ENCODE measurements around the gene CCDC107. TPM values are rescaled to one million over a fixed set of nuclear protein-coding genes. Genes with fewer than 3 reads are reported as not detected.
"Not testable (repeated sequence)": the region's sequence is repeated elsewhere in the genome, so short reads cannot be mapped to it uniquely, and the experiment has no call there.

CCDC107 gene
- total and polyA plus RNA-seq, 2 of the 13 experiments (the other 11 are each of a cell fraction or from before 2014, with no cell fraction given), result 7.1 to 15.2 TPM

DNA sequence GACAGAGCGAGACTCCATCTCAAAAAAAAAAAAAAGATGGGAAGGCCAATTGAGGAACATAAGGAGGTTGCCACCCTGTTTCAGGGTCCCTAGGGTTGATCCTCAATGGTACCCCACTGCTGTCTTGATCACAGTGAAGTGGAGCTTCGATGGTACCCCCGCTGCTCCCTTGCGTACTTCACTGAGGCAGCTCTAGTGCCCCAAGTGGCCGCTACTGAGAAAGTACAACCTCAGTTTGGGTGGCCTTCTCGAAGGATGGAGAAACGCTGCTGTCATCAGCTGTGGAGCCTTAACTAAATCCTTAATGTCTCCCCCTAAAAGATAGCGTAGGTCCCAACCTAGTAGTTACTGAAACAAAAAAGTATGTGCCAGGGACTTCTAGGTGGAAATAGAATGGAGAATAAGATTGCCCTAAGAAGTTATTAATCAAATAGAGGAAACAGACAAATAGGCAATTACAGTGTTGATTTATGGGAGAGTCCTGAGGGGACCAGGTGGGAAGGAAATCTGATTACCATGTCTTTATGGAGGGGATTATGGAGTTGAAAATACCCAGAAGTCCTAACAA is 46.8 kb upstream of the CCDC107 start:
- in situ Hi-C loops (cut with HindIII; ENCODE audit: extremely low pct_ligation_motif_present, low pct_unique_long_range_greater_than_20kb) (no loop called here), intact Hi-C loops (cut with micrococcal nuclease; ENCODE audit: unreplicated experiment) (no loop called here)
- ATAC-seq (peak; percentile 70), FAIRE-seq (peak; percentile 73), DNase-seq (ENCODE audit: low spot score) (peak; percentile 17)
- 26% methylated on average over 8 of the region's 8 CpGs for WGBS (ENCODE audit: low lambda C conversion rate)
- Histone ChIP-seq H3K9me3 (ENCODE audit: low read length) (no peaks in the 10 kb centered on the region), H2AFZ (ENCODE audit: low read length) (no peak overlapping the region), H3K9ac (ENCODE audit: insufficient read depth, low read depth, low read length) (no peak overlapping the region), H3K4me1 (ENCODE audit: insufficient read depth, low read length) (peaks cover 8% of the 10 kb centered on the region), H3K27me3 (ENCODE audit: control insufficient read depth in 1 of 2, insufficient read depth in 2 of 2, low read length in 2 of 2) (peaks cover 0 to 28% of the 10 kb centered on the region in 2 experiments; a peak in 3 of 5 replicates), H4K20me1 (ENCODE audit: insufficient read depth, low read length) (no peaks in the 10 kb centered on the region), H3K4me2 (ENCODE audit: low read depth, low read length) (no peak overlapping the region), H3K4me3 (replicated peaks in 1 of 3; ENCODE audit: insufficient read depth in 1 of 3, low read depth in 2 of 3, low read length in 3 of 3) (no peak overlapping the region), H3K36me3 (replicated peaks in 1 of 2; ENCODE audit: control insufficient read depth in 1 of 2, insufficient read depth in 2 of 2, low read length in 2 of 2) (peaks cover 3 to 14% of the 10 kb centered on the region in 2 experiments; a peak in 3 of 5 replicates), H3K79me2 (ENCODE audit: insufficient read depth, low read length) (peaks cover under 1% of the 10 kb centered on the region), H3K27ac (ENCODE audit: extremely low read length, insufficient read depth, low read length) (no peak overlapping the region)
- TF ChIP-seq ZFP36L1 (CRISPR knock-in tag; IDR thresholded peaks at IDR 0.05) (no peak), FOSL2 (CRISPR knock-in tag; IDR thresholded peaks at IDR 0.05) (no peak), SMC3 (IDR thresholded peaks at IDR 0.05; ENCODE audit: low read length) (0 out of 2 replicates have a peak, but pooled peaks have one; percentile 17), TCF12 (IDR thresholded peaks at IDR 0.05) (no peak), TCF12 (CRISPR knock-in tag; IDR thresholded peaks at IDR 0.05) (no peak), STAG1 (CRISPR knock-in tag; IDR thresholded peaks at IDR 0.05) (peak; percentile 22; the same call in 1 of the 2 replicates), KDM2A (CRISPR knock-in tag; IDR thresholded peaks at IDR 0.05; ENCODE audit: borderline replicate concordance, low read depth) (0 out of 2 replicates have a peak, but pooled peaks have one; percentile 25), NFIC (IDR thresholded peaks at IDR 0.05; ENCODE audit: low read length) (no peak), XRCC5 (optimal IDR thresholded peaks at IDR 0.05; ENCODE audit: low read length) (peak; percentile 59)
- TF ChIP-seq, protein P1, sequence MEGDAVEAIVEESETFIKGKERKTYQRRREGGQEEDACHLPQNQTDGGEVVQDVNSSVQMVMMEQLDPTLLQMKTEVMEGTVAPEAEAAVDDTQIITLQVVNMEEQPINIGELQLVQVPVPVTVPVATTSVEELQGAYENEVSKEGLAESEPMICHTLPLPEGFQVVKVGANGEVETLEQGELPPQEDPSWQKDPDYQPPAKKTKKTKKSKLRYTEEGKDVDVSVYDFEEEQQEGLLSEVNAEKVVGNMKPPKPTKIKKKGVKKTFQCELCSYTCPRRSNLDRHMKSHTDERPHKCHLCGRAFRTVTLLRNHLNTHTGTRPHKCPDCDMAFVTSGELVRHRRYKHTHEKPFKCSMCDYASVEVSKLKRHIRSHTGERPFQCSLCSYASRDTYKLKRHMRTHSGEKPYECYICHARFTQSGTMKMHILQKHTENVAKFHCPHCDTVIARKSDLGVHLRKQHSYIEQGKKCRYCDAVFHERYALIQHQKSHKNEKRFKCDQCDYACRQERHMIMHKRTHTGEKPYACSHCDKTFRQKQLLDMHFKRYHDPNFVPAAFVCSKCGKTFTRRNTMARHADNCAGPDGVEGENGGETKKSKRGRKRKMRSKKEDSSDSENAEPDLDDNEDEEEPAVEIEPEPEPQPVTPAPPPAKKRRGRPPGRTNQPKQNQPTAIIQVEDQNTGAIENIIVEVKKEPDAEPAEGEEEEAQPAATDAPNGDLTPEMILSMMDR (CRISPR knock-in tag; IDR thresholded peaks at IDR 0.05), result peak; percentile 67
- TF ChIP-seq, protein P2, sequence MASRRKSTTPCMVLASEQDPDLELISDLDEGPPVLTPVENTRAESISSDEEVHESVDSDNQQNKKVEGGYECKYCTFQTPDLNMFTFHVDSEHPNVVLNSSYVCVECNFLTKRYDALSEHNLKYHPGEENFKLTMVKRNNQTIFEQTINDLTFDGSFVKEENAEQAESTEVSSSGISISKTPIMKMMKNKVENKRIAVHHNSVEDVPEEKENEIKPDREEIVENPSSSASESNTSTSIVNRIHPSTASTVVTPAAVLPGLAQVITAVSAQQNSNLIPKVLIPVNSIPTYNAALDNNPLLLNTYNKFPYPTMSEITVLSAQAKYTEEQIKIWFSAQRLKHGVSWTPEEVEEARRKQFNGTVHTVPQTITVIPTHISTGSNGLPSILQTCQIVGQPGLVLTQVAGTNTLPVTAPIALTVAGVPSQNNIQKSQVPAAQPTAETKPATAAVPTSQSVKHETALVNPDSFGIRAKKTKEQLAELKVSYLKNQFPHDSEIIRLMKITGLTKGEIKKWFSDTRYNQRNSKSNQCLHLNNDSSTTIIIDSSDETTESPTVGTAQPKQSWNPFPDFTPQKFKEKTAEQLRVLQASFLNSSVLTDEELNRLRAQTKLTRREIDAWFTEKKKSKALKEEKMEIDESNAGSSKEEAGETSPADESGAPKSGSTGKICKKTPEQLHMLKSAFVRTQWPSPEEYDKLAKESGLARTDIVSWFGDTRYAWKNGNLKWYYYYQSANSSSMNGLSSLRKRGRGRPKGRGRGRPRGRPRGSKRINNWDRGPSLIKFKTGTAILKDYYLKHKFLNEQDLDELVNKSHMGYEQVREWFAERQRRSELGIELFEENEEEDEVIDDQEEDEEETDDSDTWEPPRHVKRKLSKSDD (CRISPR knock-in tag; IDR thresholded peaks at IDR 0.05; ENCODE audit: low read depth), result no peak
- TF ChIP-seq, protein P3, sequence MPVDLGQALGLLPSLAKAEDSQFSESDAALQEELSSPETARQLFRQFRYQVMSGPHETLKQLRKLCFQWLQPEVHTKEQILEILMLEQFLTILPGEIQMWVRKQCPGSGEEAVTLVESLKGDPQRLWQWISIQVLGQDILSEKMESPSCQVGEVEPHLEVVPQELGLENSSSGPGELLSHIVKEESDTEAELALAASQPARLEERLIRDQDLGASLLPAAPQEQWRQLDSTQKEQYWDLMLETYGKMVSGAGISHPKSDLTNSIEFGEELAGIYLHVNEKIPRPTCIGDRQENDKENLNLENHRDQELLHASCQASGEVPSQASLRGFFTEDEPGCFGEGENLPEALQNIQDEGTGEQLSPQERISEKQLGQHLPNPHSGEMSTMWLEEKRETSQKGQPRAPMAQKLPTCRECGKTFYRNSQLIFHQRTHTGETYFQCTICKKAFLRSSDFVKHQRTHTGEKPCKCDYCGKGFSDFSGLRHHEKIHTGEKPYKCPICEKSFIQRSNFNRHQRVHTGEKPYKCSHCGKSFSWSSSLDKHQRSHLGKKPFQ (CRISPR knock-in tag; IDR thresholded peaks at IDR 0.05; ENCODE audit: insufficient replicate concordance), result no peak
- POLR2A ChIA-PET, result interaction anchor here (0.9 to 1.2 kb wide), 2 partner anchors 11 to 121 kb away, joined by 3 read pairs; partner anchors contain the start of genes CREB3 and TLN1
- CTCF ChIA-PET (ENCODE audit: low intra/inter-chr PET ratio, low total read pairs), result no interaction called here
- BruUV-seq (replicated peaks), result no TSS peak

DNA sequence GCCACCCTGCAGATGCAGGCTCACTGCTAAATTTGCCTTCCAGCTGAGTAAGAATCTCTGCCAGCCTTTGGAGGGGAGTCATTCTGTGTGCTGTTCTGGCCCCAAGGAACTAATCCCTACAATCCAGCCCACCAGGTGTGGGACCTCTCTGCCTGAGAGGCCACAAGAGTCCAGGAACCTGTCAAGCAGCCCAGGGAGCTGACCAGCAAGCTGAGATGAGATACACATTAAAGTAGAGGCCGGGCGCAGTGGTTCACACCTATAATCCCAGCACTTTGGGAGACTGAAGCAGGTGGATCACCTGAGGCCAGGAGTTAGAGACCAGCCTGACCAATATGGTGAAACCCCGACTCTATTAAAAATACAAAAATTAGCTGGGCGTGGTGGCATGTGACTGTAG is 46.0 kb upstream of the CCDC107 start:
- H3K27me3 ChIP-seq (ENCODE audit: control insufficient read depth in 1 of 2, insufficient read depth in 2 of 2, low read length in 2 of 2), result peaks cover 0 to 35% of the 10 kb centered on the region in 2 experiments; a peak in 3 of 5 replicates
- H3K4me1 ChIP-seq (ENCODE audit: insufficient read depth, low read length); FAIRE-seq; in situ Hi-C loops (cut with HindIII; ENCODE audit: extremely low pct_ligation_motif_present, low pct_unique_long_range_greater_than_20kb); H2AFZ ChIP-seq (ENCODE audit: low read length); H3K9ac ChIP-seq (ENCODE audit: insufficient read depth, low read depth, low read length); H3K27ac ChIP-seq (ENCODE audit: extremely low read length, insufficient read depth, low read length); CTCF ChIA-PET (ENCODE audit: low intra/inter-chr PET ratio, low total read pairs); H3K79me2 ChIP-seq (ENCODE audit: insufficient read depth, low read length); H3K4me3 ChIP-seq (replicated peaks in 1 of 3; ENCODE audit: insufficient read depth in 1 of 3, low read depth in 2 of 3, low read length in 3 of 3); BruUV-seq (replicated peaks); H4K20me1 ChIP-seq (ENCODE audit: insufficient read depth, low read length); H3K4me2 ChIP-seq (ENCODE audit: low read depth, low read length); ATAC-seq; DNase-seq (ENCODE audit: low spot score); intact Hi-C loops (cut with micrococcal nuclease; ENCODE audit: unreplicated experiment); H3K9me3 ChIP-seq (ENCODE audit: low read length): not testable (repeated sequence)
- POLR2A ChIA-PET, result interaction anchor here (0.9 kb wide), 1 partner anchor 120 kb away, joined by 3 read pairs; the partner anchor contains the start of genes CREB3 and TLN1
- WGBS (ENCODE audit: low lambda C conversion rate), result 47% methylated on average over 4 of the region's 4 CpGs
- H3K36me3 ChIP-seq (replicated peaks in 1 of 2; ENCODE audit: control insufficient read depth in 1 of 2, insufficient read depth in 2 of 2, low read length in 2 of 2), result peaks cover 3 to 14% of the 10 kb centered on the region in 2 experiments; a peak in 3 of 5 replicates
